Breast epithelium (tissue), 3 donors: ENCODE data around the gene TTC7B.

Experiments used
- POLR2A ChIP-seq: fragments of 450-650 bp; IDR thresholded peaks from one replicate; pipeline ENCODE4 v1.6.1; 2016; ENCODE audit warnings: antibody characterized with exemption, mild to moderate bottlenecking, moderate library complexity
- TF ChIP-seq, protein P1 (sequence below), 3 donors: fragments of 450-650 bp; IDR thresholded peaks; one replicate each; pipeline ENCODE4 v1.5.1; 2016 to 2017; ENCODE audit warnings: antibody characterized with exemption in 3 of 3, mild to moderate bottlenecking in 3 of 3, moderate library complexity in 3 of 3

DNA sequence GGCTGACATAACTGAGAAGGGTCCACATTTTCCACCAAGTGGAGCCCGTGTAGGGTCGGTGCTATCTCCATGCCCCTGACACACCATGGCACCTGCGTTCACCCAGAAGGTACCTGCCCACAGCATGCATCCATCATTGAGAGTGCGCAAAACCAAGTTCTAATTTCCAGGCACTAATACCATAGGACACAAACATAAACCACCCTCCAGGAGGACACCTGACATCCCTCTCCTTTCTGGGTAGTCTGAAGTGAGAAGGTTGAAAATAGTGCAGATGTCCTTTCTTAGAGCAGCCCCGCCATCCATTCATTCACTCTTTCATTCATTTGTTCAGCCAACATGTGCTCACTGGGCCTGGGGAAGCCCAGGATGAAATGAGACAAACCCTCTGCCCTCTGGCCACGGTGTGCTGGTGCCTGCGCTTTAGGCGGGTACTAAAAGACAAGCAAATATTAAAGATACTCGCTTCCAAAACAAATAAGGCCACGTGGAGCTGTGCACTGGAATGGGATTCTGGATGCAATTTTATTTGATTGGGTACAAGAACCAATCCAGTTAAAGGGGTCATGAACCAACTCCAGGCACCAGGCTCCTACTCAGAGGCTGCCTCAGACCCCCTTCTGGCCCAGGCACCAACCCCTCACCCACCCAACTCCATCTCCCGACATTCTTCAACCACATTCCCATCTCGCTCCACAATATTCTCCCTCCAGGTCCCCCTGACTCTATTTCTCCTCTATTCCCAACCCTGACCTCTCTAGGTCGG, 1.2 kb downstream of the TTC7B start:
- TF ChIP-seq POLR2A, result no peak
- TF ChIP-seq, protein P1, sequence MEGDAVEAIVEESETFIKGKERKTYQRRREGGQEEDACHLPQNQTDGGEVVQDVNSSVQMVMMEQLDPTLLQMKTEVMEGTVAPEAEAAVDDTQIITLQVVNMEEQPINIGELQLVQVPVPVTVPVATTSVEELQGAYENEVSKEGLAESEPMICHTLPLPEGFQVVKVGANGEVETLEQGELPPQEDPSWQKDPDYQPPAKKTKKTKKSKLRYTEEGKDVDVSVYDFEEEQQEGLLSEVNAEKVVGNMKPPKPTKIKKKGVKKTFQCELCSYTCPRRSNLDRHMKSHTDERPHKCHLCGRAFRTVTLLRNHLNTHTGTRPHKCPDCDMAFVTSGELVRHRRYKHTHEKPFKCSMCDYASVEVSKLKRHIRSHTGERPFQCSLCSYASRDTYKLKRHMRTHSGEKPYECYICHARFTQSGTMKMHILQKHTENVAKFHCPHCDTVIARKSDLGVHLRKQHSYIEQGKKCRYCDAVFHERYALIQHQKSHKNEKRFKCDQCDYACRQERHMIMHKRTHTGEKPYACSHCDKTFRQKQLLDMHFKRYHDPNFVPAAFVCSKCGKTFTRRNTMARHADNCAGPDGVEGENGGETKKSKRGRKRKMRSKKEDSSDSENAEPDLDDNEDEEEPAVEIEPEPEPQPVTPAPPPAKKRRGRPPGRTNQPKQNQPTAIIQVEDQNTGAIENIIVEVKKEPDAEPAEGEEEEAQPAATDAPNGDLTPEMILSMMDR (IDR thresholded peaks at IDR 0.05), result no peak
